Heart right ventricle (tissue), 16 donors: ENCODE measurements around the gene ROBO3. TPM values are rescaled to one million over a fixed set of nuclear protein-coding genes. Genes with fewer than 3 reads are reported as not detected.

Experiments
- ATAC-seq, 8 donors: fragments of 200-7000 bp; cut with Tn5 transposase; one replicate each; pipeline ENCODE4 v1.9.1; 2020; ENCODE audit warnings: mild to moderate bottlenecking in 8 of 8, moderate library complexity in 8 of 8, moderate number of reproducible peaks in 1 of 8
- DNase-seq, 2 donors: peaks; one replicate each; pipeline ENCODE4 v3.0.0-alpha.2; 2020
- H3K27ac ChIP-seq, 10 donors: fragments of 200-600 bp; sonication (generic) in 2 of 10; one replicate each; pipeline versions ENCODE4 v1.5.0 to v1.8.0; 2020 to 2022; ENCODE audit warnings: mild to moderate bottlenecking in 3 of 10
- H3K27me3 ChIP-seq, 7 donors: fragments of 200-600 bp; one replicate each; pipeline ENCODE4 v1.8.0; 2021 to 2022; ENCODE audit warnings: mild to moderate bottlenecking in 2 of 7
- H3K36me3 ChIP-seq, 9 donors: fragments of 200-600 bp; sonication (generic) in 1 of 9; one replicate each; pipeline versions ENCODE4 v1.5.0 to v1.8.0; 2020 to 2022; ENCODE audit warnings: mild to moderate bottlenecking in 2 of 9
- H3K4me1 ChIP-seq, 9 donors: fragments of 200-600 bp; sonication (generic) in 1 of 9; one replicate each; pipeline versions ENCODE4 v1.5.0 to v1.8.0; 2020 to 2022; ENCODE audit warnings: mild to moderate bottlenecking in 4 of 9
- H3K4me3 ChIP-seq, 10 donors: fragments of 200-600 bp; sonication (generic) in 2 of 10; one replicate each; pipeline versions ENCODE4 v1.5.0 to v1.8.0; 2020 to 2022; ENCODE audit warnings: mild to moderate bottlenecking in 7 of 10, moderate library complexity in 2 of 10
- H3K9me3 ChIP-seq, 11 donors: fragments of 200-600 bp in 10 of 11; sonication (generic) in 2 of 11; one replicate each; pipeline versions ENCODE4 v1.5.0 to v1.8.0; 2013 to 2022; ENCODE audit warnings: mild to moderate bottlenecking in 2 of 11, control low read depth in 1 of 11, moderate library complexity in 1 of 11
- WGBS, 2 donors: extraction: QIAGEN DNeasy Blood & Tissue Kit; methylation state at CpG; one replicate each; pipeline ENCODE4 v1.1.7; 2013; ENCODE audit warnings: inconsistent platforms in 1 of 2; 5-methylcytosine and 5-hydroxymethylcytosine counted together
- intact Hi-C, 10 donors: fragments of 100-400 bp; cut with DNase I; formaldehyde crosslinking; loops; one replicate each; pipeline versions ENCODE4 v1.11.1 to v1.14.2; 2022
- polyA plus RNA-seq, 2 donors: library from polyadenylated mRNA; stranded (reverse); fragments of 200-250 nt; gene quantifications; one replicate each; pipeline ENCODE4 v1.2.3, GENCODE V29; 2013
- total RNA-seq, 10 donors: library from RNA; stranded (reverse); fragmentation: NEBNext Ultra II Directional in 3 of 10; extraction: Animal tissue kit (Norgen Biotek cat#: 25700) in 3 of 10; gene quantifications; one replicate each; pipeline versions ENCODE4 v1.2.1 to v1.2.4, GENCODE V29; 2021 to 2023
- TF ChIP-seq, protein P1 (sequence below), 9 donors: fragments of 200-600 bp; sonication (generic) in 2 of 9; IDR thresholded peaks; one replicate each; pipeline versions ENCODE4 v1.5.0 to v1.8.0; 2021 to 2022; ENCODE audit warnings: antibody characterized with exemption in 9 of 9, mild to moderate bottlenecking in 5 of 9, moderate library complexity in 1 of 9
- donor health status: Arrhythmogenic right ventricular cardiomyopathy.
- donor health status: ischemic (EF 13 %, LVEDD 7.1; RV severe dilation, severe dysfunction).
- donor health status: healthy with polysubstance abuse.
- donor health status: DM: no; HTN: yes; CAD: no.
- donor health status: DM: no; HTN: no; CAD: no.
- donor health status: ischemic (EF 25% LVEDD 6.9; RV normal size, moderate dysfunction).
- donor health status: ischemic (EF 25% LVEDD 5.7; RV mildly dilated, moderate dysfunction).
- donor health status: healthy.
- donor health status: DM: yes; HTN: yes; CAD: no.
- donor health status: Ischemic cardiomyopathy.
- donor health status: ischemic (EF 35%, LVEDD 5.7; RV mildly dilated, moderate dysfunction).
- donor health status: nonischemic (EF 11% LVEDD 7.7; RV severe dilation, severe dysfunction).
- donor health status: DM: yes; HTN: yes; CAD: no.
- donor health status: PGD.
- donor health status: ischemic (EF 29% LVEDD 5.4; RV normal size, mild dysfunction).
- donor health status: nonischemic (EF 23%, LVEDD 6.1; RV moderate dilation, normal function).

ROBO3 gene
- total and polyA plus RNA-seq, 12 donors, result 1.5 to 19.8 (median 4.1) TPM

DNA sequence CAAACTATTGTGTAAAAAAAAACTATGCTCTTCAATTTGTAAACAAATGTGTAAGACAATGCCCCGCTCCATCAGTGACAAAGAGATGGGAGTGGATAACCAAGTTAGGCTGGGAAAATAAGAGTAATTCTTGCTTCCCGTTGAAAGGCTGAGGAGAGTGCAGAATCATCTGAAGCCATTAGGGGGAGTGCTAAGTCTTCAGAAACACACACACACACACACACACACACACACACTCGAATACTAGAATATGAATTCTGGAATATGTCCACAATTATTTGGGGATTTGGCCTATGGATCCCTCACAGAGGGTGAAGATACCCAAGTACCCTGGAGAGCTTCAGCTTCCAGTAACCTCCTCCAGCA lies 27.8 kb upstream of the ROBO3 start:
- H3K4me1 ChIP-seq, result peaks cover 7 to 28% (median 20%) of the 10 kb centered on the region in 9 donors
- peaks cover 26 to 77% (median 56%) of the 10 kb centered on the region in 7 donors for H3K27me3 ChIP-seq
- intact Hi-C loops, result loop anchor here (1.0 to 10.0 kb wide), 14 partner anchors 35 to 195 kb away; partner anchors contain the start of genes ESAM (in 3 of the 10) and MSANTD2 (in 2 of the 10)
- 17 to 28% methylated on average over 3 of the region's 3 CpGs for WGBS, 2 donors
- peak overlapping the region in 1 of 10 donors; percentile 72 for H3K27ac ChIP-seq
- DNase-seq (peak in 1 of 2 donors; percentile 20), ATAC-seq (peak in 7 of 8 donors; percentile 49 to 79 (median 68))
- TF ChIP-seq, protein P1, sequence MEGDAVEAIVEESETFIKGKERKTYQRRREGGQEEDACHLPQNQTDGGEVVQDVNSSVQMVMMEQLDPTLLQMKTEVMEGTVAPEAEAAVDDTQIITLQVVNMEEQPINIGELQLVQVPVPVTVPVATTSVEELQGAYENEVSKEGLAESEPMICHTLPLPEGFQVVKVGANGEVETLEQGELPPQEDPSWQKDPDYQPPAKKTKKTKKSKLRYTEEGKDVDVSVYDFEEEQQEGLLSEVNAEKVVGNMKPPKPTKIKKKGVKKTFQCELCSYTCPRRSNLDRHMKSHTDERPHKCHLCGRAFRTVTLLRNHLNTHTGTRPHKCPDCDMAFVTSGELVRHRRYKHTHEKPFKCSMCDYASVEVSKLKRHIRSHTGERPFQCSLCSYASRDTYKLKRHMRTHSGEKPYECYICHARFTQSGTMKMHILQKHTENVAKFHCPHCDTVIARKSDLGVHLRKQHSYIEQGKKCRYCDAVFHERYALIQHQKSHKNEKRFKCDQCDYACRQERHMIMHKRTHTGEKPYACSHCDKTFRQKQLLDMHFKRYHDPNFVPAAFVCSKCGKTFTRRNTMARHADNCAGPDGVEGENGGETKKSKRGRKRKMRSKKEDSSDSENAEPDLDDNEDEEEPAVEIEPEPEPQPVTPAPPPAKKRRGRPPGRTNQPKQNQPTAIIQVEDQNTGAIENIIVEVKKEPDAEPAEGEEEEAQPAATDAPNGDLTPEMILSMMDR (IDR thresholded peaks at IDR 0.05), result peak in 1 of 9 donors; percentile 39
- H3K36me3 ChIP-seq, result no peaks in the 10 kb centered on the region
- no peak overlapping the region for H3K4me3 ChIP-seq
- no peaks in the 10 kb centered on the region for H3K9me3 ChIP-seq

DNA sequence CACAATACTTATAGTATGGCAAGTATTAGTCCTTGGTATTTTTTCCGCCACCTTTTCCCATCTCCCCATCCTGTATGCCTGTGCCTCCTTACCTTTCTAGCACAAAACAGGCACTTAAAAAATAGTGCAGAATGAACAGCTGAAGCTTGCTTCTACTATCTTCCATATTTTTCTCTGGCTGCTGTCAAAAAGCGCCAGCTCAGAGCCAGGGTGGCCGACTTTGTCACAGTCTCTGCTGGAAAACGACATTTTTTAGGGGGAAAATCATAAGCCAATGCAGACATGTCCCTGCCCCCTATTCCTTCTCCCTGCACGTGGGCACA lies 26.5 kb upstream of the ROBO3 start:
- peak overlapping the region in 8 of 10 donors; percentile 24 to 57 (median 46) for H3K4me3 ChIP-seq
- H3K36me3 ChIP-seq, result no peaks in the 10 kb centered on the region
- H3K27ac ChIP-seq, result no peak overlapping the region
- peaks cover 7 to 34% (median 27%) of the 10 kb centered on the region in 9 donors for H3K4me1 ChIP-seq
- TF ChIP-seq, protein P1 (IDR thresholded peaks at IDR 0.05), result no peak
- ATAC-seq (no peak), DNase-seq (no peak)
- no peaks in the 10 kb centered on the region for H3K9me3 ChIP-seq
- peaks cover 33 to 82% (median 65%) of the 10 kb centered on the region in 7 donors for H3K27me3 ChIP-seq
- intact Hi-C loops, result loop anchor here in 9 of 10 donors (2.0 to 10.0 kb wide), 9 partner anchors 36 to 194 kb away; partner anchors contain the start of genes ESAM (in 3 of the 9) and MSANTD2 (in 2 of the 9)
- whole genome bisulfite sequencing, 2 donors, result 29 to 34% methylated on average over 5 of the region's 5 CpGs

DNA sequence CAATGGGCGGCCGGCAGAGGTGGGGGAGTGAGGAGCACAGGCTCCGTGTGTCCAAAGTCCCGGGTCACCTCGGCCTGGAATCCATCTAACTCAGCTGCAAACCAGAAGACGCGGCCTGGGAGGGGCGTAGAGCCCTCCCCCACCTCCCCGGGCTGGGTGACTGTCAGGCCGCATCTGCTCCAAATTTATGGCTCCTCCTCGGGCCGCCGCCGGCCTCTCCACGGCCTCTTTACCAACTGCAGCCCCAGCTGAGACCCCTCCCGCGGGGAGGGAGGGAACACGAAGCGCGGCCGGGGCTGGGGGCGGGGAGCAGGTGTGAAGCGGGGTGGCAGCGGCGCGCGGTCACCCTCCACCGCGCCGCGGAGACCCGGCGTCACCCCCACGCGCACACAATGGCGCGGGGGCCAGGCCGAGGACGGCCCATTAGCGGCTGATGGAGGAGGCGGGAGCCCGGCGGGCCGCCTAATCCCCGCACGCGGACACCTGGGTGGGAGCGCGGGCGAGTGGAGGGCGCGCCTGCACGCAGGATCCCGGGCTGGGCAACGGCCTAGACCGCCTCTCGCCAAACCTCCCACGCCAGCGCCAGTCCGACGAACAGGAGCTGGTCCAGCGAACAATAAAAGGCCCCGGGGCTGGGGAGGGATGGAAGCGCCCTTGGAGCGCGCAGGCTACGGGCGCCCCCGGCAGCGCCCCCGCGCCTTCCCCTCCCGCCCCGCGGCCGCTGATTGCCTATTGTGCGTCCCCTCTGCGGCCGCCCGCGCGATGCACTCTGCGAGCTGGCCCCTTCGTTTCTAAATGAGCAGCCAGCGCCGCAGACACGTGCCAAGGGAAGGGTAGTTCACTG lies 25.9 kb upstream of the ROBO3 start:
- TF ChIP-seq, protein P1 (IDR thresholded peaks at IDR 0.05), result no peak
- H3K36me3 ChIP-seq, result no peaks in the 10 kb centered on the region
- WGBS, 2 donors, result 0 to 1% methylated on average over 86 to 87 of the region's 87 CpGs
- peaks cover 36 to 88% (median 68%) of the 10 kb centered on the region in 7 donors for H3K27me3 ChIP-seq
- peaks cover 7 to 34% (median 27%) of the 10 kb centered on the region in 9 donors for H3K4me1 ChIP-seq
- peak overlapping the region in 9 of 10 donors; percentile 24 to 57 (median 46) for H3K4me3 ChIP-seq
- no peaks in the 10 kb centered on the region for H3K9me3 ChIP-seq
- ATAC-seq, result peak in 1 of 8 donors; percentile 42
- DNase-seq, result no peak
- H3K27ac ChIP-seq, result no peak overlapping the region
- intact Hi-C loops, result loop anchor here in 9 of 10 donors (2.0 to 10.0 kb wide), 9 partner anchors 37 to 195 kb away; partner anchors contain the start of genes ESAM (in 3 of the 9) and MSANTD2 (in 2 of the 9)

DNA sequence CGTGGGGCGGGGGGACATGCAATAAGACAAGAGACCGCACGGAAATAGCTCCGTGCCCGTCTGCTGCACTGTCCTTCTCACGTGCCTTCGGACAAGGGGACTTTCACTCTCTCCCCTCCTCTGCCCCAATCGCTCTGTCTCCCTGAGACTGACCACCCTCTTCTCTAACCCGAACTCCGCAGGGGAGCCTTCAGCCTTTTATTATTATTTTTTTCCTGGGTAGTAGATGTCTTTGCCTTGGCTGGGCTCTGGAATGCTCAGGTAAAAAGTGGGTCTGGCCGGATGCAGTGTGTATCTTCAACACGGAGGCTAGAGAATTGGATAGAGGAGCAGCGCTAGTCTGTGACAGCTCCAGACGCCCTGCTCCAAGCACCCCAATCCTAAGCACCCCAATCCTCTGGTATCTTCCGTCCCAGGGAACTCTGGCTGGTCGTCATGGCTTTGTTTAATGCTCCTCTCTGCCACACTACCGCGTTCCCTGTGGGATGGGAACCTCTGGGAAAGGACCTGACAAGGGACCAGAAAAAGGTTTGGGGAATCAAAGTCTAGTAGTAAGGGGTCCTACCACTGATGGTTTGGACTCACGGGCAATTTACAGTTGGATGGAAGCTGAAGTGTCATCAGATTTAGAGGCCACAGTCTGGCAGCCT lies 25.1 kb upstream of the ROBO3 start:
- DNase-seq, result no peak
- H3K4me1 ChIP-seq, result peaks cover 7 to 36% (median 27%) of the 10 kb centered on the region in 9 donors
- no peak overlapping the region for H3K27ac ChIP-seq
- 8 to 15% methylated on average over 20 of the region's 20 CpGs for WGBS, 2 donors
- no peak for ATAC-seq
- peak overlapping the region in 9 of 10 donors; percentile 24 to 57 (median 46) for H3K4me3 ChIP-seq
- no peaks in the 10 kb centered on the region for H3K36me3 ChIP-seq
- no peaks in the 10 kb centered on the region for H3K9me3 ChIP-seq
- intact Hi-C loops, result loop anchor here in 9 of 10 donors (2.0 to 10.0 kb wide), 9 partner anchors 38 to 195 kb away; partner anchors contain the start of genes ESAM (in 3 of the 9) and MSANTD2 (in 2 of the 9)
- TF ChIP-seq, protein P1 (IDR thresholded peaks at IDR 0.05), result no peak
- H3K27me3 ChIP-seq, result peaks cover 43 to 92% (median 75%) of the 10 kb centered on the region in 7 donors
